ENCODE measurements around the gene SSC5D.

Gene SSC5D

DNA sequence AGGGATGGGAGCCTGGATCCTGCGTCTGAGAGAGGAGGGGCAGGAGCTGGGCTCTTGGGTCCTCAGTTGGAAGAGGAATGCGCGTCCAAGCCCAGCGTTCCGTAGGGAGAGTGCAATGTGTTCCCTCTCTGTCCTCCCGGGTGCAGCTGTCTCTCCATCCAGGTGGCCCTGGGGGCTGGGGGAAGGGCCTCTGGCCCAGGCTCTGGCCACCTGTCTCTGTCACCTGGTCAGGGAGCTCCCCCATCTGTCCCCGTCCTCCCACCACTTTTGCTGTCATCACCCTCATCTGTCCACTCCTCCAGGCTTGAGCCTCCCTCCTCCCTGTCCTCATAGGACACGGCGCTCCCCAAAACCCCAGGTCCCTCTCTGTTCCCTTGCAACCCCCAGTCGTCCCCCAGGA lies 52.4 kb downstream of the SSC5D start:
- TF ChIP-seq, protein P1, sequence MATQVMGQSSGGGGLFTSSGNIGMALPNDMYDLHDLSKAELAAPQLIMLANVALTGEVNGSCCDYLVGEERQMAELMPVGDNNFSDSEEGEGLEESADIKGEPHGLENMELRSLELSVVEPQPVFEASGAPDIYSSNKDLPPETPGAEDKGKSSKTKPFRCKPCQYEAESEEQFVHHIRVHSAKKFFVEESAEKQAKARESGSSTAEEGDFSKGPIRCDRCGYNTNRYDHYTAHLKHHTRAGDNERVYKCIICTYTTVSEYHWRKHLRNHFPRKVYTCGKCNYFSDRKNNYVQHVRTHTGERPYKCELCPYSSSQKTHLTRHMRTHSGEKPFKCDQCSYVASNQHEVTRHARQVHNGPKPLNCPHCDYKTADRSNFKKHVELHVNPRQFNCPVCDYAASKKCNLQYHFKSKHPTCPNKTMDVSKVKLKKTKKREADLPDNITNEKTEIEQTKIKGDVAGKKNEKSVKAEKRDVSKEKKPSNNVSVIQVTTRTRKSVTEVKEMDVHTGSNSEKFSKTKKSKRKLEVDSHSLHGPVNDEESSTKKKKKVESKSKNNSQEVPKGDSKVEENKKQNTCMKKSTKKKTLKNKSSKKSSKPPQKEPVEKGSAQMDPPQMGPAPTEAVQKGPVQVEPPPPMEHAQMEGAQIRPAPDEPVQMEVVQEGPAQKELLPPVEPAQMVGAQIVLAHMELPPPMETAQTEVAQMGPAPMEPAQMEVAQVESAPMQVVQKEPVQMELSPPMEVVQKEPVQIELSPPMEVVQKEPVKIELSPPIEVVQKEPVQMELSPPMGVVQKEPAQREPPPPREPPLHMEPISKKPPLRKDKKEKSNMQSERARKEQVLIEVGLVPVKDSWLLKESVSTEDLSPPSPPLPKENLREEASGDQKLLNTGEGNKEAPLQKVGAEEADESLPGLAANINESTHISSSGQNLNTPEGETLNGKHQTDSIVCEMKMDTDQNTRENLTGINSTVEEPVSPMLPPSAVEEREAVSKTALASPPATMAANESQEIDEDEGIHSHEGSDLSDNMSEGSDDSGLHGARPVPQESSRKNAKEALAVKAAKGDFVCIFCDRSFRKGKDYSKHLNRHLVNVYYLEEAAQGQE (IDR thresholded peaks at IDR 0.05; ENCODE audit: insufficient read depth in 1 of 2, low read depth in 2 of 2, low read length in 2 of 2) = no peak
- no peak for TF ChIP-seq TAF1 (IDR thresholded peaks at IDR 0.05; ENCODE audit: borderline replicate concordance, insufficient read depth, low read length)
- no peak for TF ChIP-seq SIN3A (IDR thresholded peaks at IDR 0.05; ENCODE audit: borderline replicate concordance, insufficient read depth, low read length)
- no peak for TF ChIP-seq POLR2AphosphoS5 (IDR thresholded peaks at IDR 0.05; ENCODE audit: low read depth, low read length)

DNA sequence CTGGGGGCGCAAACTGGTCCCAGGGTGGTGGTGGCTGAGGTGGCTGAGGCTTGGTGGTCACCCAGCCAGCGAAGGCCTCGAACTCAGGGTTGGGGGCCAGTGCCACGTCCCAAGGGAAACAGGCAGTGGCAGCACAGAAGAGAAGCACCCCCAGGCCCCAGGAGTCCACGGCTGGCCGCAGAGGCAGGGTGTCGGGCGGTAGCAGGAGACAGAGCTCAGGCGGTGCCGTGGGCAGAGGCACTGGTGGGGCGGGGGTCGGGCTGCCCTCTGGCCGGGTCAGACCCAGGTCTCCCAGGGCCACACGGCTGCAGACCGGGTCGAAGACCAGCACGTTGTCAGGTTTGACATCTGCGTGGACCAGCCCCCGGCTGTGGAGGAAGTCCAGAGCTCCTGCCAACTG lies 52.9 kb downstream of the SSC5D start:
- TF ChIP-seq TAF1 (IDR thresholded peaks at IDR 0.05; ENCODE audit: borderline replicate concordance, insufficient read depth, low read length) = no peak
- no peak for TF ChIP-seq FOXP2 (optimal IDR thresholded peaks at IDR 0.05; ENCODE audit: borderline replicate concordance, extremely low read depth, extremely low read length, insufficient read depth)
- TF ChIP-seq, protein P1 (IDR thresholded peaks at IDR 0.05; ENCODE audit: insufficient read depth in 1 of 2, low read depth in 2 of 2, low read length in 2 of 2) = no peak
- no peak for TF ChIP-seq POLR2AphosphoS5 (IDR thresholded peaks at IDR 0.05; ENCODE audit: low read depth, low read length)

DNA sequence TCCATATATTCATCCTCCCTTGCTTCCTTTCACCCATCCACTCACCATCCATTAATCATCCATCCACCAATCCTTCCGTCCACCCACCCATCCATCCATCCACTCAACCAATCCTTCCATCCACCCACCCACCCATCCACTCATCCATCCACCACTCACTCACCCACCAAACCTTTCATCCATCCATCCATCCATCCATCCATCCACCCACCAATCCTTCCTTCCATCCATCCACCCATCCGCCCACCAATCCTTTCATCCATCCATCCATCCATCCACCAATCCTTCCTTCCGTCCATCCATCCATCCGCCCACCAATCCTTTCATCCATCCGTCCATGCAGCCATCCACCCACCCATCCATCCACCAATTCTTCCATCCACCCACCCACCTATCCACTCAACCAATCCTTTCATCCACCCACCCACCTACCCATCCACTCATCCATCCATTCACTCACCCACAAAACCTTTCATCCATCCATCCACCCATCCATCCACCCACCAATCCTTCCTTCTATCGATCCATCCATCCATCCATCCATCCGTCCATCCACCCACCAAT lies 54.1 kb downstream of the SSC5D start:
- TF ChIP-seq SIN3A (IDR thresholded peaks at IDR 0.05; ENCODE audit: borderline replicate concordance, insufficient read depth, low read length) (no peak), POLR2AphosphoS5 (IDR thresholded peaks at IDR 0.05; ENCODE audit: low read depth, low read length) (no peak), TAF1 (IDR thresholded peaks at IDR 0.05; ENCODE audit: borderline replicate concordance, insufficient read depth, low read length) (no peak), FOXP2 (optimal IDR thresholded peaks at IDR 0.05; ENCODE audit: borderline replicate concordance, extremely low read depth, extremely low read length, insufficient read depth) (no peak)
- TF ChIP-seq, protein P1 (IDR thresholded peaks at IDR 0.05; ENCODE audit: insufficient read depth in 1 of 2, low read depth in 2 of 2, low read length in 2 of 2) = no peak

DNA sequence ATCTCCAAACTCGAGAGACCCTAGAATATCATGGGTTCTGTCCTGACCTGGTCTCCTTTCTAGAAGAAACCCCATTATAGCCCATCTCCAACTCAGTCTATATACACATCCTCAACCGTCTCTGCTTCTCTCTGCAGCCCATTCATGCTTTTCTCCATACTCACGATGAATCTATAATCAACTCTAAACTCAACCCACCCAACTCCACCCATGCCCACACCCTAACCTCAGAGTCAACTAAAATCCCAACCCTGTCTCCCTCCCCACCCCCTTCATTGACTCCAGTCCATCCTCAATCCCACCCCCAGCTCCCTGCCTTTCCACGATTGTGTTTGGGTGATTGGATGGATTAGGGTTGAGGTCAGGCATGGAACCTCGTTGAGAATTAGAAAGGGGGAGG lies 55.3 kb downstream of the SSC5D start:
- TF ChIP-seq POLR2AphosphoS5 (IDR thresholded peaks at IDR 0.05; ENCODE audit: low read depth, low read length) (no peak), FOXP2 (optimal IDR thresholded peaks at IDR 0.05; ENCODE audit: borderline replicate concordance, extremely low read depth, extremely low read length, insufficient read depth) (no peak)

DNA sequence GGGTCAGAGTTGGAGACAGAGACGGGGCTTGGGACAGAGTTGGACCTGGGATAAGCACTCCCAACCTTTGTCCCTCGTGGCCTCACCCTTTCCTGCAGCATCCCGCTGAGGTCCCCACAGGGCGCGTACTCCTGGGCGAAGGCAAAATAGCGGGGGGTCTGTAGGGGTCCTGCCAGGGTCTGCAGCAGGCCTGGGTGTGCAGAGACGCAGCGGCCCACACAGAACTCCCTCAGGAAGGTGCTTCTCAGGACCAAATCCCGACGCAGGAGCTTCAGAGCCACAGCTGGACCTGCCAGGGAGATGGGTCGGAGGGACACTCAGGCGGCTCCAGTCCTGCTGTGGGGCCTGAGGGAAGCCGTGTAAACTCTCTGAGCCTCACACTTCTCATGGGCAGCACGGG lies 55.8 kb downstream of the SSC5D start:
- TF ChIP-seq TAF1 (IDR thresholded peaks at IDR 0.05; ENCODE audit: borderline replicate concordance, insufficient read depth, low read length) (no peak), SIN3A (IDR thresholded peaks at IDR 0.05; ENCODE audit: borderline replicate concordance, insufficient read depth, low read length) (no peak), POLR2AphosphoS5 (IDR thresholded peaks at IDR 0.05; ENCODE audit: low read depth, low read length) (no peak), FOXP2 (optimal IDR thresholded peaks at IDR 0.05; ENCODE audit: borderline replicate concordance, extremely low read depth, extremely low read length, insufficient read depth) (no peak)
- TF ChIP-seq, protein P1 (IDR thresholded peaks at IDR 0.05; ENCODE audit: insufficient read depth in 1 of 2, low read depth in 2 of 2, low read length in 2 of 2) = no peak

Data from PFSK-1 (cell line).